ENCODE data around the gene GLT6D1. TPM values are rescaled to one million over a fixed set of nuclear protein-coding genes. Genes with fewer than 3 reads are reported as not detected.

Gene GLT6D1
- total RNA-seq (2014; rRNA removed; shearing (Covaris generic)) (not detected in 2 replicates), total RNA-seq (2022) (not detected in 2 replicates), Bru-seq, nascent RNA (not detected), BruChase-seq, experiment 1, labeled RNA remaining after a 6-hour chase (not detected), BruChase-seq, experiment 2, labeled RNA remaining after a 2-hour chase (not detected)
- long read RNA-seq = 0 reads

GRCh38 chr9:135639196-135639595, at the start of gene GLT6D1:
GLT6D1 (minus strand) TSS chr9:135639540; CDS start chr9:135639187, 353 bp downstream.
- Histone ChIP-seq H2AFZ (ENCODE audit: low read length) (no peak within 1 kb of the TSS), H3K36me3 (ENCODE audit: insufficient read depth, low read length) (no peaks in the 10 kb centered on the region), H3K9me2 (ENCODE audit: insufficient read depth, low read length) (no peaks in the 10 kb centered on the region), H3K4me2 (ENCODE audit: low read length) (no peak within 1 kb of the TSS), H3K79me2 (ENCODE audit: insufficient read depth, low read depth, low read length) (no peaks in the 10 kb centered on the region), H3K4me3 (ENCODE audit: low read depth, low read length, poor library complexity, severe bottlenecking) (no peak within 1 kb of the TSS), H3K4me1 (ENCODE audit: insufficient read depth, low read length, poor library complexity, severe bottlenecking) (no peaks in the 10 kb centered on the region), H3K27ac (ENCODE audit: low read depth, low read length, poor library complexity, severe bottlenecking) (no peak within 1 kb of the TSS), H4K20me1 (ENCODE audit: insufficient read depth, low read length) (no peaks in the 10 kb centered on the region), H3K9me3 (ENCODE audit: low read length) (no peaks in the 10 kb centered on the region)
- no peak for DNase-seq (ENCODE audit: low spot score)
- intact Hi-C loops (cut with micrococcal nuclease; ENCODE audit: unreplicated experiment) = no loop called here
- no TSS peak for BruUV-seq (replicated peaks)
- no peak for TF ChIP-seq EZH2phosphoT487 (IDR thresholded peaks at IDR 0.05; ENCODE audit: borderline replicate concordance, low read depth, low read length)
- TF ChIP-seq CTCF (conservative IDR thresholded peaks at IDR 0.05; ENCODE audit: low read length) = no peak
- POLR2A ChIA-PET = no interaction called here
- CTCF ChIA-PET (ENCODE audit: unreplicated experiment) = no interaction called here

- Histone ChIP-seq H3K4me3 (ENCODE audit: low read depth, low read length, poor library complexity, severe bottlenecking) (no peak overlapping the region), H3K27ac (ENCODE audit: low read depth, low read length, poor library complexity, severe bottlenecking) (no peak overlapping the region), H2AFZ (ENCODE audit: low read length) (no peak overlapping the region), H3K9me3 (ENCODE audit: low read length) (no peaks in the 10 kb centered on the region), H3K9me2 (ENCODE audit: insufficient read depth, low read length) (no peaks in the 10 kb centered on the region), H3K4me2 (ENCODE audit: low read length) (no peak overlapping the region), H3K4me1 (ENCODE audit: insufficient read depth, low read length, poor library complexity, severe bottlenecking) (no peaks in the 10 kb centered on the region), H3K79me2 (ENCODE audit: insufficient read depth, low read depth, low read length) (no peaks in the 10 kb centered on the region), H3K36me3 (ENCODE audit: insufficient read depth, low read length) (no peaks in the 10 kb centered on the region), H4K20me1 (ENCODE audit: insufficient read depth, low read length) (no peaks in the 10 kb centered on the region; the same call in 1 of the 2 replicates)
- BruUV-seq (replicated peaks) = no TSS peak
- DNase-seq (ENCODE audit: low spot score) = no peak
- CTCF ChIA-PET (ENCODE audit: unreplicated experiment) = no interaction called here
- POLR2A ChIA-PET = no interaction called here
- intact Hi-C loops (cut with micrococcal nuclease; ENCODE audit: unreplicated experiment) = no loop called here
- TF ChIP-seq EZH2phosphoT487 (IDR thresholded peaks at IDR 0.05; ENCODE audit: borderline replicate concordance, low read depth, low read length) (no peak), CTCF (conservative IDR thresholded peaks at IDR 0.05; ENCODE audit: low read length) (no peak)
These were observed 49.7 kb upstream of the GLT6D1 start for GRCh38 chr9:135689011-135689410.

- ChIA-PET POLR2A (no interaction called here), CTCF (ENCODE audit: unreplicated experiment) (no interaction called here)
- H3K4me3 ChIP-seq (ENCODE audit: low read depth, low read length, poor library complexity, severe bottlenecking) = no peak overlapping the region
- H3K9me2 ChIP-seq (ENCODE audit: insufficient read depth, low read length) = no peaks in the 10 kb centered on the region
- no peak overlapping the region for H3K27ac ChIP-seq (ENCODE audit: low read depth, low read length, poor library complexity, severe bottlenecking)
- H2AFZ ChIP-seq (ENCODE audit: low read length) = no peak overlapping the region
- H3K79me2 ChIP-seq (ENCODE audit: insufficient read depth, low read depth, low read length) = no peaks in the 10 kb centered on the region
- no peak for DNase-seq (ENCODE audit: low spot score)
- H4K20me1 ChIP-seq (ENCODE audit: insufficient read depth, low read length) = no peaks in the 10 kb centered on the region
- H3K4me2 ChIP-seq (ENCODE audit: low read length) = no peak overlapping the region
- no peaks in the 10 kb centered on the region for H3K9me3 ChIP-seq (ENCODE audit: low read length)
- no peak for TF ChIP-seq EZH2phosphoT487 (IDR thresholded peaks at IDR 0.05; ENCODE audit: borderline replicate concordance, low read depth, low read length)
- no peak for TF ChIP-seq CTCF (conservative IDR thresholded peaks at IDR 0.05; ENCODE audit: low read length)
- intact Hi-C loops (cut with micrococcal nuclease; ENCODE audit: unreplicated experiment) = no loop called here
- no peaks in the 10 kb centered on the region for H3K4me1 ChIP-seq (ENCODE audit: insufficient read depth, low read length, poor library complexity, severe bottlenecking)
- no TSS peak for BruUV-seq (replicated peaks)
- no peaks in the 10 kb centered on the region for H3K36me3 ChIP-seq (ENCODE audit: insufficient read depth, low read length)
These were observed 47.9 kb upstream of the GLT6D1 start for GRCh38 chr9:135687216-135687615.

All from OCI-LY7 (cell line).